ENCODE data around the gene KCNK13.

KCNK13 gene

GRCh38 chr14:90132821-90133570 lies 71.2 kb downstream of the KCNK13 start:
- DNase-seq = no peak

DNA sequence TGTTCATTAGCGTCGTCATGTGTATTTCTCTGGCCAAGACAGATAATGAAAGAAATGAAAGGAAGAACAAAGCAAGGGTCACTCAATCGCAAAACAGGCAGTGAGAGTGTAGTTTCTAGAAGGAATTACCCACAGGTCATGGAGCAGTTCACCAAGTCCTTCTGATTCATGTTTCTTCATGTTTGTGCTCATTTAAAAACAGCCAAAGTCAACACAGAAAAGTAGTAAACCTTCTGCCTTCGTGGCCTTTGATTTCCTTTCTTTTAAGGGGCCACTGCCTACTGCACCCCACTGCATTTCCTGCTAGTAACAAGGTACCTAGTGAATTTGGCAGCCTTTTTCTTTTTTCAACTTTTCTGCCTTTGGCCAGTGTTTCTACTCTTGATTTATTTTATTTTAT lies 75.1 kb downstream of the KCNK13 start:
- no peak for DNase-seq

- DNase-seq = no peak
These were observed 76.0 kb downstream of the KCNK13 start for GRCh38 chr14:90137807-90138206.

- DNase-seq = no peak
These were observed 77.4 kb downstream of the KCNK13 start for GRCh38 chr14:90139199-90139598.

- no peak for DNase-seq
These were observed 78.6 kb downstream of the KCNK13 start for GRCh38 chr14:90140298-90140955.

DNA sequence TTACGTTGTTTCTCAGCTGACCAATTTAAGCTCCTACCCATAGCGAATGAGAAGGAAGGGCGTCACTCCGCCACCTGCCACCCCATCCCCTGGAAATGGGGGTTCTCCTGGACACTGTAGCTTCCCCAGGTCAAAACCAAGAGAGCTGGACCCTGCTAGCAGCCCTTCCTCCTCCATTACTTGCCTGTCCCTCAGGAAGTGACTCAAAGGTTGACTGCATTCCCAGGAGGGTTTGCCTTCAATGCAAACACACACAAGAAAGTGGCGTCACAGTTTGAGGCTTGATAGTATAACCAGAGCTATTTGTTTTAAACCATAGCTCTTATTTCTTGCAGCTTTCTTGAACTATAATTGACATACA lies 79.1 kb downstream of the KCNK13 start:
- no peak for DNase-seq

- no peak for DNase-seq
These were observed 91.6 kb downstream of the KCNK13 start for GRCh38 chr14:90153429-90153828.

GRCh38 chr14:90154110-90154509 lies 92.3 kb downstream of the KCNK13 start:
- DNase-seq = no peak

DNA sequence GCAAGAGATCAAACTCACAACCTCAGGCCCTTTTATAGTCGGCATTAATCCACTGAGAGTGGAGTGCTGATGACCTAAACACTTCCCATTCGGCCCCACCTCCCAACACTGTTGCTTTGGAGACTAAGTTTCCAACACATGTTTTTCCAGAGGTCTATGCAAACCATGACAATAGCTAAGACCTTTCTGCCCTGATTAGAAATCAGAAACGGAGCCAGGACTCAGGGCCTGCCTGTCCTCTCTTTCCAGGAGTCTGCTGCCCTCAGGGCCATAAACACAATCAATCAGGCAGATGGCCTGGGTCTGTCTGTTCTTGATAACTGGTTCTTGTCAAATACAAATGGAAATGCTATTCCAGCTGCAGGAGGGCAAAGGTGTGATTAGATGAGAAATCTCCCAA lies 97.4 kb downstream of the KCNK13 start:
- no peak for DNase-seq

GRCh38 chr14:90159688-90160087 lies 97.9 kb downstream of the KCNK13 start:
- no peak for DNase-seq

DNA sequence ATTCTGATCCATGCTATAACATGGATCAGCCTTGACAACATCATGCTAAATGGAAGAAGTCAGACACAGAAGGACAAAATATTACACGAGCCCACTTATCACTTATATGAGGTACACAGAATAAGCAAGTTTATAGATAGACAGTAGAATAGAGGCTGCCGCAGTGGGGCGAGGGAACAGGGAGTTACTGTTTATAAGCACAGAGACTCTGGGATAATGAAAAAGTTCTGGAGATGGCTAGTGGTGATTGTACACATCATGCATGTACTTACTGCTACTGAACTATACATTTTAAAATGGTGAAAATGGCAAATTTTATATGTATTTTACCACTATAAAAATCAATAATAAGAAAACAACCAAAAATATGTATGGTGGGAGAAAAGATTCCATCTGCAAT lies 99.3 kb downstream of the KCNK13 start:
- no peak for DNase-seq

DNA sequence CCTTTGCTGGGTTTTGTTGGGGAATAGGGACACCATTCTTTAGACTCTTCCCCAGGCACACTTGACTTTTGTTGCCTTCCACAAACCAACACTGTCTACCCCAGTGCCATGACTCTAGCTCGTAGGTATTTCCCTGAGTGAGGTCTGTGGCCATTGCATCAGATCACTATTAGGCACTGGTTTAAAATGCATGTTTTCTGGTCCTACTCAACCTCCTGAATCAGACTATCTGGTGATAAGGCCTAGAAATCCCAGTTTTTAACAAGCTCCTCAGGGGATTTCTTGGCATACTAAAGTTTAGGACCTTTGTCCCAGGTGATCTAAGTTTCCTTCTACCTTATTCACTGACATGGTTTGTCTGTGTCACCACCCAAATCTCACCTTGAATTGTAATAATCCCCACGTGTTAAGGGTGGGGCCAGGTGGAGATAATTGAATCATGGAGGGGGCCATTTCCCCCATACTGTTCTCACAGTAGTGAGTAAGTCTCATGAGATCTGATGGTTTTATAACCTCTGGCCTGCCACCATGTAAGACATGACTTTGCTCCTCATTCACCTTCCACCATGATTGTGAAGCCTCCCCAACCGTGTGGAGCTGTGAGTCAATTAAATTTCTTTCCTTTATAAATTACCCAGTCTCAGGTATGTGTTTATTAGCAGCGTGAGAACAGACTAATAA lies 106.8 kb downstream of the KCNK13 start:
- DNase-seq = no peak

GRCh38 chr14:90175631-90176030 lies 113.8 kb downstream of the KCNK13 start:
- no peak for DNase-seq

GRCh38 chr14:90177539-90178189 lies 115.9 kb downstream of the KCNK13 start:
- no peak for DNase-seq

DNA sequence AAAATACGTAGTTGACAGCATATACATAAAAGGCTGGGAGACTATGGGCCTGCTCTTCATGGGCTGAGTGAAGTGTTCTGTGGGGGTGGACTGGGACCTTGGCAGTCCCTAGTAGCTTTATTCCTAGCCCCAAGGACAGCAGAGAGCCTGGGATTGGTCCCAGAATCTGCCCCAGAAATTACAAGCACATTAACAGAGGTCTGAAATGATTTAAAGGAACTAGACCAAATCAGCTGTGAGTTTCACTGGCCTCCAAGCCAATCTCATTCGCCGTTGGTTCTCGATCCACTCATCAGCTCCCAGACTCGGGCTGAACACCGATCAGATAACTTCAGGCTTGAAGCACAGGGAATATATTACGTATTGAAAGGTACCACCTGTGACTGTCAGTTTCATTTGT lies 117.6 kb downstream of the KCNK13 start:
- no peak for DNase-seq

DNA sequence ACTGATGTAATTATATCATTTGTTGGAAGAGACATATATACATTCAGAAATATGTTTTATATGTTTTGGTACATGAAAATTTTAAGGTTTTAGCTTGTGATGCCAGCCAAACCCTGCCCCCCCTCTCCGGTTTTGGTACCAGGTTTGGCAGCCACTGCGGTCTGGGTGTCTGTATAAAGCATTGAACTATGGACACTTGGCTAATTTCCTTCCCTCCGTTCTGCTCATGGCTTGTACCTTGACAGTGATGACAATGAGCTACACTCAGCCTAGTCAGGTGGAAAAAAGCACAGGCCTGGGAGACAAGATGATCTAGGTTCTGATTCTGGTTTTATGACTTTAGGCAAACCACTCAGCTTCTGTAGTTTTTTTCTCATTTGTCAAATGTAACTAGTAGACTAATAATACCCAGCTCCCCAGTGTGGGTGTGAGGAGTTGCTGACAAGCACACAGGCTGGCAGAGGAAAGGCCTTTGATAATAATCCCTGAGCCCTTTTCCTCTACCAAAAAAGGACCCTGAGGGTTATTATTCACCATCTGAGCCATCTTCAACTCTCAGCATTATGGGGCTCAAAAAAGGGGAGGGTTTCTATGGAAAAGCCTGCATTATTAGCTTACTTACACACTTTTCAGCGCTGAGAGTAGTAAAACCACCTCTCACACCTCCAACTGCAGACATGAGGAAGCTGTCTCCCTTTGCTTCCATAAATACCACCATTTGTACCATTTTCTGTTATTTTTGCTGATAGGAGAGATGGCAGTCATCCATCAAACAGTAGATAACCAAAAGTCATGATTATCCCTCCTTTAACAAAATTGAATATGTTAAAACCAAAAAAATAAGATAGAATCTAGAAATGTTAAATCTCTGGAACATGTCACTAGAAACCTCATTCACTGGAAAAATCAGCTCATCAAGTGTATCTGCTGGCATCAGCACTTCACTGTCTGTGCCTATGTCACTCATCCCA lies 118.3 kb downstream of the KCNK13 start:
- DNase-seq = no peak

DNA sequence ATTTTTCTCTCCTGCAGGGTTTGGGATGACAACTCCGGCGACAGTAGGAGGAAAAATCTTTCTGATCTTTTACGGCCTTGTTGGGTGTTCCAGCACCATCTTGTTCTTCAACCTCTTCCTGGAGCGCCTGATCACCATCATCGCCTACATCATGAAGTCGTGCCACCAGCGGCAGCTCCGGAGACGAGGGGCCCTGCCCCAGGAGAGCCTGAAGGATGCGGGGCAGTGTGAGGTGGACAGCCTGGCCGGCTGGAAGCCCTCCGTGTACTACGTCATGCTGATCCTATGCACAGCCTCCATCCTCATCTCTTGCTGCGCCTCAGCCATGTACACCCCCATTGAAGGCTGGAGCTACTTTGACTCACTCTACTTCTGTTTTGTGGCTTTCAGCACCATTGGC lies 122.3 kb downstream of the KCNK13 start:
- DNase-seq = no peak

DNA sequence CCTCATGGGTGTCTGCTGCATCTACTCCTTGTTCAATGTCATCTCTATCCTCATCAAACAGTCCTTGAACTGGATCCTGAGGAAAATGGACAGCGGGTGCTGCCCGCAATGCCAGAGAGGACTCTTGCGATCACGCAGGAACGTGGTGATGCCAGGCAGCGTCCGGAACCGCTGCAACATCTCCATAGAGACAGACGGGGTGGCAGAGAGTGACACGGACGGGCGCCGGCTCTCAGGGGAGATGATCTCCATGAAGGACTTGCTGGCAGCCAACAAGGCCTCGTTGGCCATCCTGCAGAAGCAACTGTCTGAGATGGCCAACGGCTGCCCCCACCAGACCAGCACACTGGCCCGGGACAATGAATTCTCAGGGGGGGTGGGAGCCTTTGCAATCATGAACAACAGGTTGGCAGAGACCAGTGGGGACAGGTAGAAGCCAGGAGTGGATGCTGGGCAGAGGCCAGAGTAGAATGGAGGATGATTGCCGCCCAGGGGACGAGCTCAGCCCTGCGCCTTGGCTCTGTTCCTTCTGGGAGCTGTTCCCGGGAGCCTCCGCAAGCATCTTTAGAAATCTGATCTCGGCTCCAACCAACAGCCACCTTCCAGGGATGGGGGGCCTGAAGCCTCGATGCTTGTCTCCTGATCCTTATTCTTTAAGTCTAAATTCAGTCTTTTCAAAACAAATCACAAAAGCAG lies 122.9 kb downstream of the KCNK13 start:
- DNase-seq = no peak

DNA sequence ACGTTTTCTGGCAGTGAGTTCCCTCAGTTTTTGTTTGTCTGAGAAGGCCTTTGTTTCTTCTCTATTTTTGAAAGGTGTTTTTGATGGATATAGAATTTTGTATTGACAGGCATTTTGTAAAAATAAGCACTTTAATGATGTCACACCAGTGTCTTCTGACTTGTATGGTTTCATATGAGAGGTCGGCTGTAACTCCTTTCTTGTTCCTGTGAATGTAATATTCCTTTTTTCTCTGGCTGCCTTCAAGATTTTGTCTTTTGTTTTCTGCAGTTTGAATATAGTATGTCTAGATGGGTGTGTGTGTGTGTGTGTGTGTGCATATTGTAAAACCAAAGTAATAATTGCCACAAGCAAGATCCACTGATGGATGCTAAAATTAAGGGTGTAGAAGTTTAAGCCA lies 126.8 kb downstream of the KCNK13 start:
- DNase-seq = no peak

DNA sequence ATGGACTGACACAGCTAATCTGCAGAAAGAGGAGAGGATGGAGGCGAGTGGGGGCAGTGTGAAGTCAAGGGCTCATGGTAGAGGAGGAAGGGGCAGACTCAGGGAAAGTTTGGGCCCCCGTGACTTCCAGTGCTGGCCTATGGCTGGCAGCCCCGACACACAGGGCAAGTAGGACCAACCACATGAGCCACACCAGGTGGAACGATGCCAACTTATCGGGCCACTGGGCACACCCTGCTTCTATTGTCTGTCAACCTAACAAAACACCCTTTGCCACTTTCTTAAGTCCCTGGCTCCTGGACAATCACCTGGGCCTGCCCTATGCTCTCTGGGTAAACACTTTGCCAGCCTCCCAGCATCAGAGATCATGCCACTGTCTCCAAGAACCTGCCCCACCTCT lies 129.4 kb downstream of the KCNK13 start:
- no peak for DNase-seq

DNA sequence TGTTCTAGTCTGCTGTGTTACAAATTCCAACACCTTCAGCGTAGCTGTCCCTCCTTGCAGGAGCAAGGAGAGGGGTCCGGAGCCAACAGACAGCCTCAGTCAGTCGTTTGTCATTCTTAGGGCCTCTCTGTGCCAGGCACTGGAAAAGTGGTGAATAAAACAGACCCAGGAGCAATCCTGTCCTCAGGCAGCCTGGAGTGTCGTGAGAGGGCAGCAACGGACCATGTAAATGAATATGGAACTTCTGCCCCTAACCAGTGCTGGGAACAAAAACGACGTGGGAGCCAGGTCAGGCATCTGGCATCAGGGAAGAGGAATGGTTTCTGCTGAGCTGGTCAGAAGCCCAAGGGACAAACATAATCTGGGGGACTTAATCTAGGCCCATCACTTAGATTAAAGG lies 129.8 kb downstream of the KCNK13 start:
- no peak for DNase-seq

- DNase-seq = no peak
These were observed 132.1 kb downstream of the KCNK13 start for GRCh38 chr14:90193925-90194324.

Data from effector CD8-positive, alpha-beta T cell (primary cell).